HCT116 (cell line): ENCODE results near the gene CRIP3. TPM values are rescaled to one million over a fixed set of nuclear protein-coding genes. Genes with fewer than 3 reads are reported as not detected.

ENCODE experiments used
- ATAC-seq: fragments of 200-7000 bp; cut with Tn5 transposase; 2 replicates; pipeline ENCODE4 v1.9.1; 2020; ENCODE audit warnings: mild to moderate bottlenecking, moderate library complexity
- BruUV-seq: library from RNA; stranded (reverse); fragments of 400-500 nt; replicated peaks from 2 replicates; lab custom pipeline; 2021; lab: Mats Ljungman, UMichigan
- CTCF ChIA-PET: fragments of 300-600 bp; sonication (Branson Sonifier 250); formaldehyde crosslinking; loops from one replicate; lab custom pipeline; 2021; ENCODE audit warnings: antibody characterized with exemption; lab: Charles Lee
- POLR2A ChIA-PET: fragments of 300-600, 350-600 bp; sonication (Branson Sonifier 250); formaldehyde crosslinking; loops from one replicate; lab custom pipeline; 2021; ENCODE audit warnings: antibody characterized with exemption; lab: Charles Lee
- RAD21 ChIA-PET, 2 experiments: fragments of 300-600 bp; sonication (Branson Sonifier 250); formaldehyde crosslinking; loops; one replicate each; lab custom pipeline; 2023; ENCODE audit warnings: low total read pairs in 2 of 2; ENCODE audit not compliant: uncharacterized antibody in 2 of 2, unreplicated experiment in 2 of 2, low non-redundant PET in 1 of 2; lab: Charles Lee
- DNase-seq: peaks from one replicate; pipeline ENCODE4 v3.0.0-alpha.2; 2010; ENCODE audit warnings: low read depth, low spot score
- H2AFZ ChIP-seq: fragments of 200-600 bp; shearing (Covaris generic), sonication (generic); 2 replicates; pipeline ENCODE4 v1.6.1; 2017; ENCODE audit warnings: low read depth, mixed run types, mixed read lengths, antibody characterized with exemption, low read length; ENCODE audit not compliant: poor library complexity, severe bottlenecking
- H3K27ac ChIP-seq: 2 replicates; pipeline ENCODE4 v1.5.1; 2012; ENCODE audit warnings: low read depth, low read length
- H3K27me3 ChIP-seq: fragments of 200-600 bp; sonication (generic); 2 replicates; pipeline ENCODE4 v1.6.1; 2016; ENCODE audit warnings: mixed run types, low read length, mixed read lengths; ENCODE audit not compliant: insufficient read depth
- H3K36me3 ChIP-seq, 2 experiments: fragments of 200-500 bp in 1 of 2; fragments of 200-600 bp in 1 of 2; sonication (Bioruptor generic) in 1 of 2; sonication (generic) in 1 of 2; 2 replicates each; pipeline versions ENCODE4 v1.5.1 to v1.6.1; 2014 to 2016; ENCODE audit warnings: low read length in 2 of 2, inconsistent platforms in 1 of 2, mixed read lengths in 1 of 2, mixed run types in 1 of 2; ENCODE audit not compliant: insufficient read depth in 2 of 2, control insufficient read depth in 1 of 2
- H3K4me1 ChIP-seq, 2 experiments: fragments of 200-600 bp in 1 of 2; sonication (generic) in 1 of 2; 2 replicates each; pipeline versions ENCODE4 v1.5.1 to v1.6.1; 2012 to 2017; ENCODE audit warnings: low read length in 2 of 2, inconsistent platforms in 1 of 2, mild to moderate bottlenecking in 1 of 2, mixed read lengths in 1 of 2, mixed run types in 1 of 2, moderate library complexity in 1 of 2; ENCODE audit not compliant: insufficient read depth in 2 of 2, control insufficient read depth in 1 of 2
- H3K4me2 ChIP-seq: fragments of 200-600 bp; sonication (generic); 2 replicates; pipeline ENCODE4 v1.6.1; 2017; ENCODE audit warnings: mixed run types, low read length, mixed read lengths
- H3K4me3 ChIP-seq, 2 experiments: fragments of 200-600 bp in 1 of 2; sonication (generic) in 1 of 2; replicated peaks in 1 of 2; 2 replicates each; pipeline ENCODE4 v1.5.1; 2011 to 2016; ENCODE audit warnings: low read length in 2 of 2, control low read depth in 1 of 2, low read depth in 1 of 2, mild to moderate bottlenecking in 1 of 2, mixed read lengths in 1 of 2, mixed run types in 1 of 2
- H3K79me2 ChIP-seq: fragments of 200-600 bp; sonication (generic); 2 replicates; pipeline ENCODE4 v1.6.1; 2017; ENCODE audit warnings: mild to moderate bottlenecking, mixed run types, low read length, moderate library complexity, mixed read lengths; ENCODE audit not compliant: insufficient read depth
- H3K9ac ChIP-seq: fragments of 200-600 bp; sonication (generic); 2 replicates; pipeline ENCODE4 v1.6.1; 2016; ENCODE audit warnings: low read length, mixed read lengths
- H3K9me2 ChIP-seq: fragments of 200-600 bp; sonication (generic), shearing (Covaris generic); 2 replicates; pipeline ENCODE4 v1.6.1; 2017; ENCODE audit warnings: mixed run types, mild to moderate bottlenecking, moderate library complexity; ENCODE audit not compliant: insufficient read depth
- H3K9me3 ChIP-seq, 2 experiments: fragments of 200-500 bp in 1 of 2; fragments of 200-600 bp in 1 of 2; sonication (Bioruptor generic) in 1 of 2; sonication (generic) in 1 of 2; 2 replicates each; pipeline ENCODE4 v1.6.1; 2014 to 2017; ENCODE audit warnings: low read length in 2 of 2, mixed read lengths in 2 of 2, inconsistent platforms in 1 of 2, low read depth in 1 of 2, mild to moderate bottlenecking in 1 of 2, mixed run types in 1 of 2, moderate library complexity in 1 of 2; ENCODE audit not compliant: control insufficient read depth in 1 of 2, insufficient read depth in 1 of 2
- H4K20me1 ChIP-seq: fragments of 200-600 bp; sonication (generic), shearing (Covaris generic); 2 replicates; pipeline ENCODE4 v1.6.1; 2017; ENCODE audit warnings: mixed run types, mild to moderate bottlenecking, moderate library complexity; ENCODE audit not compliant: insufficient read depth
- CEBPB ChIP-seq: IDR thresholded peaks from 2 replicates; pipeline ENCODE4 v1.6.1; 2012; ENCODE audit warnings: low read depth
- EGR1 ChIP-seq: IDR thresholded peaks from 2 replicates; pipeline ENCODE4 v1.6.1; 2012; ENCODE audit warnings: low read depth
- EZH2 ChIP-seq: fragments of 200-600 bp; sonication (generic); IDR thresholded peaks from 2 replicates; pipeline ENCODE4 v1.6.1; 2017; ENCODE audit warnings: antibody characterized with exemption, mixed run types
- FOSL1 ChIP-seq: IDR thresholded peaks from 2 replicates; pipeline ENCODE4 v1.6.1; 2012; ENCODE audit warnings: low read depth
- JUND ChIP-seq: IDR thresholded peaks from 2 replicates; pipeline ENCODE4 v1.6.1; 2012
- POLR2A ChIP-seq: IDR thresholded peaks from 2 replicates; pipeline ENCODE4 v1.7.0; 2011; ENCODE audit warnings: borderline replicate concordance; ENCODE audit not compliant: insufficient read depth, insufficient read length; ENCODE audit errors: extremely low read depth
- RAD21 ChIP-seq: IDR thresholded peaks from 2 replicates; pipeline ENCODE4 v1.6.1; 2012; ENCODE audit warnings: low read depth, mild to moderate bottlenecking
- SIN3A ChIP-seq: IDR thresholded peaks from 2 replicates; pipeline ENCODE4 v1.6.1; 2012; ENCODE audit warnings: low read depth
- SP1 ChIP-seq: IDR thresholded peaks from 2 replicates; pipeline ENCODE4 v1.6.1; 2012; ENCODE audit warnings: low read depth
- TCF7L2 ChIP-seq: IDR thresholded peaks from 2 replicates; pipeline ENCODE4 v1.7.0; 2011; ENCODE audit warnings: borderline replicate concordance, inconsistent platforms; ENCODE audit not compliant: insufficient read depth, insufficient read length; ENCODE audit errors: extremely low read depth
- ZFX ChIP-seq: fragments of 450-650 bp; IDR thresholded peaks from 2 replicates; pipeline ENCODE4 v1.6.1; 2017
- ZNF274 ChIP-seq: fragments of 200-500 bp; sonication (Bioruptor generic); IDR thresholded peaks from 2 replicates; pipeline ENCODE4 v1.6.1; 2014; ENCODE audit warnings: mild to moderate bottlenecking, low read depth, low read length, inconsistent platforms
- intact Hi-C: fragments of 100-400 bp; cut with micrococcal nuclease; formaldehyde crosslinking; loops from 2 replicates; pipeline ENCODE4 v1.10.0; 2022
- total RNA-seq: library from RNA; stranded (reverse); gene quantifications from one replicate; pipeline ENCODE4 v1.2.1, GENCODE V29; 2021; ENCODE audit not compliant: unreplicated experiment
- TF ChIP-seq, protein P1 (sequence below): IDR thresholded peaks from 2 replicates; pipeline ENCODE4 v1.6.1; 2011; ENCODE audit warnings: mild to moderate bottlenecking, low read length, moderate library complexity; ENCODE audit not compliant: insufficient replicate concordance; ENCODE audit errors: extremely low read depth
- TF ChIP-seq, protein P2 (sequence below), 3 experiments: fragments of 200-600 bp in 1 of 3; sonication (generic) in 1 of 3; IDR thresholded peaks in 2 of 3; conservative IDR thresholded peaks in 1 of 3; 2 replicates each; pipeline ENCODE4 v1.5.1; 2012 to 2017; ENCODE audit warnings: low read depth in 2 of 3, low read length in 2 of 3, antibody characterized with exemption in 1 of 3, borderline replicate concordance in 1 of 3, control low read depth in 1 of 3, mild to moderate bottlenecking in 1 of 3, mixed read lengths in 1 of 3, mixed run types in 1 of 3, moderate library complexity in 1 of 3; ENCODE audit not compliant: insufficient read depth in 1 of 3
- TF ChIP-seq, protein P3 (sequence below): IDR thresholded peaks from 2 replicates; pipeline ENCODE4 v1.6.1; 2012
- TF ChIP-seq, protein P4 (sequence below): IDR thresholded peaks from 2 replicates; pipeline ENCODE4 v1.6.1; 2012; ENCODE audit warnings: low read depth

Gene CRIP3
- total RNA-seq, 1 experiment from 2014 or later, result not detected

DNA sequence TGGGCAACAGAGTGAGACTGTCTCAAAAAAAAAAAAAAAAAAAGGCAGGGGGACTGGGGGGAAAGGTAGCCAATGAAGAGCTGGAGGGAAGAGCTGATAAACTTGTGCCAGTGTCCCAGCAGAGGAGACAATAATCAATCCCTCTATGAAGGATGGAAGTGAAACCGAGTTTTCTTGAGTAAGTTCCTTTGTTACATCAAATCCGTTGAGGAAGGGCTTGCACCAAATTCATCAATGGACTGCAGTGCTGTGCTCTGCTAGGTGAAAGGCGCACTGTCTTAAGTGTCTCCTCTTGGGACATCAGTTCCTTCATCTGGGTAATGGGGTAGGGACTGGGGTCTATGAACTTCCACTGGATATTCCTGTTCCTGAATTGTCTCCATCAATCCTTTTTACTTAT, 3.0 kb upstream of the CRIP3 start (continued):
- no peak for TF ChIP-seq TCF7L2
- TF ChIP-seq, protein P1, sequence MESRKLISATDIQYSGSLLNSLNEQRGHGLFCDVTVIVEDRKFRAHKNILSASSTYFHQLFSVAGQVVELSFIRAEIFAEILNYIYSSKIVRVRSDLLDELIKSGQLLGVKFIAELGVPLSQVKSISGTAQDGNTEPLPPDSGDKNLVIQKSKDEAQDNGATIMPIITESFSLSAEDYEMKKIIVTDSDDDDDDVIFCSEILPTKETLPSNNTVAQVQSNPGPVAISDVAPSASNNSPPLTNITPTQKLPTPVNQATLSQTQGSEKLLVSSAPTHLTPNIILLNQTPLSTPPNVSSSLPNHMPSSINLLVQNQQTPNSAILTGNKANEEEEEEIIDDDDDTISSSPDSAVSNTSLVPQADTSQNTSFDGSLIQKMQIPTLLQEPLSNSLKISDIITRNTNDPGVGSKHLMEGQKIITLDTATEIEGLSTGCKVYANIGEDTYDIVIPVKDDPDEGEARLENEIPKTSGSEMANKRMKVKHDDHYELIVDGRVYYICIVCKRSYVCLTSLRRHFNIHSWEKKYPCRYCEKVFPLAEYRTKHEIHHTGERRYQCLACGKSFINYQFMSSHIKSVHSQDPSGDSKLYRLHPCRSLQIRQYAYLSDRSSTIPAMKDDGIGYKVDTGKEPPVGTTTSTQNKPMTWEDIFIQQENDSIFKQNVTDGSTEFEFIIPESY, result no peak
- TF ChIP-seq SP1, result no peak

DNA sequence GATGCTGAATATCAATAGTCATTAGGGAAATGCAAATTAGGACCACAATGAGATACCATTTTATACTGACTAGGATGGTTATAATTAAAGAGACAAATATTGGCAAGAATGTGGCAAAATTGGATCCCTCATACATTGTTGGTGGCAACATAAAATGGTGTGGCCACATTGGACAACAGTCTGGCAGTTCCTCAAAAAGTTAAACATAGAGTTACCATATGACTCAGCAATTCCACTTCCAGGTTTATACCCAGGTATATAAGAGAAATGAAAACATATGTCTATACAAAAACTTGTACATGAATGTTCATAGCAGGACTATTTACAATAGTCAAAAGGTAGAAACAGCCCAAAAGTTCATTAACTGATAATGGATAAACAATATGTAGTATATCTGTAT, 2.0 kb upstream of the CRIP3 start:
- H3K27me3 ChIP-seq, result no peaks in the 10 kb centered on the region
- H3K9me2 ChIP-seq, result no peaks in the 10 kb centered on the region
- H3K4me2 ChIP-seq, result no peak overlapping the region
- H3K4me3 ChIP-seq, result no peak overlapping the region
- CTCF ChIA-PET, result no interaction called here
- peak overlapping the region; percentile 77 for H2AFZ ChIP-seq
- ATAC-seq, result no peak
- POLR2A ChIA-PET, result no interaction called here
- RAD21 ChIA-PET, result no interaction called here
- DNase-seq, result no peak
- intact Hi-C loops, result no loop called here
- peaks cover 2 to 8% of the 10 kb centered on the region in 2 experiments; a peak in 3 of 4 replicates for H3K4me1 ChIP-seq
- no TSS peak for BruUV-seq
- H3K9me3 ChIP-seq, result no peaks in the 10 kb centered on the region
- no peaks in the 10 kb centered on the region for H3K36me3 ChIP-seq
- no peaks in the 10 kb centered on the region for H3K79me2 ChIP-seq
- no peak overlapping the region for H3K27ac ChIP-seq
- H4K20me1 ChIP-seq, result no peaks in the 10 kb centered on the region
- no peak overlapping the region for H3K9ac ChIP-seq
- TF ChIP-seq, protein P2, sequence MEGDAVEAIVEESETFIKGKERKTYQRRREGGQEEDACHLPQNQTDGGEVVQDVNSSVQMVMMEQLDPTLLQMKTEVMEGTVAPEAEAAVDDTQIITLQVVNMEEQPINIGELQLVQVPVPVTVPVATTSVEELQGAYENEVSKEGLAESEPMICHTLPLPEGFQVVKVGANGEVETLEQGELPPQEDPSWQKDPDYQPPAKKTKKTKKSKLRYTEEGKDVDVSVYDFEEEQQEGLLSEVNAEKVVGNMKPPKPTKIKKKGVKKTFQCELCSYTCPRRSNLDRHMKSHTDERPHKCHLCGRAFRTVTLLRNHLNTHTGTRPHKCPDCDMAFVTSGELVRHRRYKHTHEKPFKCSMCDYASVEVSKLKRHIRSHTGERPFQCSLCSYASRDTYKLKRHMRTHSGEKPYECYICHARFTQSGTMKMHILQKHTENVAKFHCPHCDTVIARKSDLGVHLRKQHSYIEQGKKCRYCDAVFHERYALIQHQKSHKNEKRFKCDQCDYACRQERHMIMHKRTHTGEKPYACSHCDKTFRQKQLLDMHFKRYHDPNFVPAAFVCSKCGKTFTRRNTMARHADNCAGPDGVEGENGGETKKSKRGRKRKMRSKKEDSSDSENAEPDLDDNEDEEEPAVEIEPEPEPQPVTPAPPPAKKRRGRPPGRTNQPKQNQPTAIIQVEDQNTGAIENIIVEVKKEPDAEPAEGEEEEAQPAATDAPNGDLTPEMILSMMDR (IDR thresholded peaks at IDR 0.05 in 2 of 3, conservative IDR thresholded peaks at IDR 0.05 in 1 of 3; ENCODE audit: borderline replicate concordance in 1 of 3, insufficient read depth in 1 of 3, low read depth in 2 of 3, low read length in 2 of 3), result no peak
- TF ChIP-seq SP1 (no peak), ZNF274 (no peak), EZH2 (no peak), ZFX (no peak), RAD21 (no peak), TCF7L2 (no peak), JUND (no peak), POLR2A (no peak), CEBPB (no peak), FOSL1 (no peak), EGR1 (no peak), SIN3A (no peak)
- TF ChIP-seq, protein P3, sequence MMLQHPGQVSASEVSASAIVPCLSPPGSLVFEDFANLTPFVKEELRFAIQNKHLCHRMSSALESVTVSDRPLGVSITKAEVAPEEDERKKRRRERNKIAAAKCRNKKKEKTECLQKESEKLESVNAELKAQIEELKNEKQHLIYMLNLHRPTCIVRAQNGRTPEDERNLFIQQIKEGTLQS, result no peak
- TF ChIP-seq, protein P1, result no peak
- TF ChIP-seq, protein P4, sequence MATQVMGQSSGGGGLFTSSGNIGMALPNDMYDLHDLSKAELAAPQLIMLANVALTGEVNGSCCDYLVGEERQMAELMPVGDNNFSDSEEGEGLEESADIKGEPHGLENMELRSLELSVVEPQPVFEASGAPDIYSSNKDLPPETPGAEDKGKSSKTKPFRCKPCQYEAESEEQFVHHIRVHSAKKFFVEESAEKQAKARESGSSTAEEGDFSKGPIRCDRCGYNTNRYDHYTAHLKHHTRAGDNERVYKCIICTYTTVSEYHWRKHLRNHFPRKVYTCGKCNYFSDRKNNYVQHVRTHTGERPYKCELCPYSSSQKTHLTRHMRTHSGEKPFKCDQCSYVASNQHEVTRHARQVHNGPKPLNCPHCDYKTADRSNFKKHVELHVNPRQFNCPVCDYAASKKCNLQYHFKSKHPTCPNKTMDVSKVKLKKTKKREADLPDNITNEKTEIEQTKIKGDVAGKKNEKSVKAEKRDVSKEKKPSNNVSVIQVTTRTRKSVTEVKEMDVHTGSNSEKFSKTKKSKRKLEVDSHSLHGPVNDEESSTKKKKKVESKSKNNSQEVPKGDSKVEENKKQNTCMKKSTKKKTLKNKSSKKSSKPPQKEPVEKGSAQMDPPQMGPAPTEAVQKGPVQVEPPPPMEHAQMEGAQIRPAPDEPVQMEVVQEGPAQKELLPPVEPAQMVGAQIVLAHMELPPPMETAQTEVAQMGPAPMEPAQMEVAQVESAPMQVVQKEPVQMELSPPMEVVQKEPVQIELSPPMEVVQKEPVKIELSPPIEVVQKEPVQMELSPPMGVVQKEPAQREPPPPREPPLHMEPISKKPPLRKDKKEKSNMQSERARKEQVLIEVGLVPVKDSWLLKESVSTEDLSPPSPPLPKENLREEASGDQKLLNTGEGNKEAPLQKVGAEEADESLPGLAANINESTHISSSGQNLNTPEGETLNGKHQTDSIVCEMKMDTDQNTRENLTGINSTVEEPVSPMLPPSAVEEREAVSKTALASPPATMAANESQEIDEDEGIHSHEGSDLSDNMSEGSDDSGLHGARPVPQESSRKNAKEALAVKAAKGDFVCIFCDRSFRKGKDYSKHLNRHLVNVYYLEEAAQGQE, result no peak
